HG03064 (cell line): Measurements from ENCODE around the gene GMEB2.
"Not testable (repeated sequence)": the region's sequence is repeated elsewhere in the genome, so short reads cannot be mapped to it uniquely, and the experiment has no call there.

Source experiments
- ATAC-seq: cut with Tn5 transposase; IDR thresholded peaks from one replicate; pipeline ENCODE4 v1.9.1; 2021; ENCODE audit warnings: low read depth; ENCODE audit not compliant: unreplicated experiment

The GMEB2 gene, protein sequence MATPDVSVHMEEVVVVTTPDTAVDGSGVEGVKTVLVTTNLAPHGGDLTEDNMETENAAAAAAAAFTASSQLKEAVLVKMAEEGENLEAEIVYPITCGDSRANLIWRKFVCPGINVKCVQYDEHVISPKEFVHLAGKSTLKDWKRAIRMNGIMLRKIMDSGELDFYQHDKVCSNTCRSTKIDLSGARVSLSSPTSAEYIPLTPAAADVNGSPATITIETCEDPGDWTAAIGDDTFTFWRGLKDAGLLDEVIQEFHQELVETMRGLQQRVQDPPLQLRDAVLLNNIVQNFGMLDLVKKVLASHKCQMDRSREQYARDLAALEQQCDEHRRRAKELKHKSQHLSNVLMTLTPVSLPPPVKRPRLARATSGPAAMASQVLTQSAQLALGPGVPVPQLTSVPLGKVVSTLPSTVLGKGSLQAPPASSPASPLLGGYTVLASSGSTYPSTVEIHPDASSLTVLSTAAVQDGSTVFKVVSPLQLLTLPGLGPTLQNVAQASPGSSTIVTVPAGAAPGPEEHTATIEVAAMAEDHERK

GRCh38 chr20:63626424-63627128 lies at the start of gene GMEB2:
Gene GMEB2, minus strand, starts transcription at chr20:63627101. Its CDS starts 7,704 bp downstream, at chr20:63619397.
- ATAC-seq: peak; percentile 37

- ATAC-seq: no peak
Measured at GRCh38 chr20:63675681-63676368, 48.9 kb upstream of the GMEB2 start.

DNA sequence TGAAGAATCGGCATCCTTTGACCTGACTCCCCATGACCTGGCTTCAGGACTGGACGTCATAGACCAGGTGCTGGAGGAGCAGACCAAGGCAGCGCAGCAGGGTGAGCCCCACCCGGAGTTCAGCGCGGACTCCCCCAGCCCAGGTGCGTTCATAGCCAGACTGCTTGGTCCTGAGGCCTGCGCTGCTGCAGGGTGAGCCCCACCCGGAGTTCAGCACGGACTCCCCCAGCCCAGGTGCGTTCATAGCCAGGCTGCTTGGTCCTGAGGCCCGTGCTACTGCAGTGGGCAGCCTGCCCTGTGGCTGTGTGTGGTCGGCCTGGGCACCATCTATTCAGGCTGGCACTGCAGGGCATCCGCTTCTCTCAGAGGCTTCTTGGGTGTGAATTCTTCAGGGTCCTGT lies 47.0 kb upstream of the GMEB2 start:
- ATAC-seq: no peak

- ATAC-seq: no peak
Measured at GRCh38 chr20:63672666-63673065, 45.8 kb upstream of the GMEB2 start.

GRCh38 chr20:63671695-63672094 lies 44.8 kb upstream of the GMEB2 start:
- not testable (repeated sequence) for ATAC-seq

DNA sequence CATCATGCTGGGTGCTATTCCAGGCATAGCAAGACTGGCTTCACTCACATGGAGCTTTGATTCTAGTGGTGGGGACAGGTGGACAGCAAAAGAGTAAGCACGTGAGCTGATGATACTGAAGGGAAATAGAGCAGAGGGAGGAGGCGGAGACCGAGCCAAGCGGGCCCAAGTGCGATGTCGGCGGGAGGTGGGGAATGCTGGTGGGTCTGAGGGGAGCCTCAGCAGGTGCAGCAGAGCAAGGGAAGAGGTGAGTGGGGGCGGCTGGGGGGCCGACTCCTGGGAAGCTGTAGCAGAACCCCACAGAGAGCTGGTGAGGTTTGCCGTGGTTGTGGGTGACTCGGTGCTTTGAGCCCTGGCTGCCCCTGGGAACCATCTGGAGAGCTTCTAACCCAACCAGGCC lies 41.5 kb upstream of the GMEB2 start:
- ATAC-seq: no peak

- no peak for ATAC-seq
Measured at GRCh38 chr20:63667858-63668257, 41.0 kb upstream of the GMEB2 start.

- ATAC-seq: no peak
Measured at GRCh38 chr20:63665708-63666107, 38.8 kb upstream of the GMEB2 start.

GRCh38 chr20:63664861-63665594 lies 38.1 kb upstream of the GMEB2 start:
- ATAC-seq: no peak

DNA sequence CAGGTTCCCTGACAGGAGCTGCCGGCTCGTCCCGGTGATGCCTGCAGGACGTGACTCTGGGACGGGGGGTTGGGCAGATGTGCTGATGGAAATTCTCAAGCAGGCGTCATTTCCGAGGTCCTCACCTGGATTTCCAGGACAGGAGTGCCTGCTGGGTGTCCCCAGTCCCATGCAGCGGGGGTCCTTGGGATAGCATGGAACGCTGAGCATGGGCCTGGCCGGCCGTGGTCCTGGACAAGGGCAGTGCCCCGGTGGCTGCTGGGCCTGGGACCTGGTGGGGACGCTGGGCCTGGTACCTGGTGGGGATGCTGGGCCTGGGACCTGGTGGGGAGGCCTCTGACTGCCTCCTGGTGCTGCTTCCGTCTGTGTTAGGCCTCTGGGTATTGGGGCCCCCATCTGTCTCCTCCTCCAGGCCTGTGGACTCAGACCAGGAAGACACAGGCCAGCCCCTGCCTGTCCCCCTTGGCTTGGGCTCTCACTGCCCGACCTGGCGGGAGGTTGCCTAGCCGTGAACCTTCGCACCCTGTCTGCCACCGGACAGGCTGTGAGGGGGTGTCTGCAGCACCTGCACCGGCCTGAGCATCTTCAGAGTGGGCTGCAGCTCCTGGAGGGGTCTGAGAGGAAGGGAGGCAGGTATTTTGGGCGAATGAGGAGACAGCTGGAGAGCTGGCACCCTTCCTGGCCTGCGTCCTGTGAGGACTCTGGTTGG lies 37.4 kb upstream of the GMEB2 start:
- no peak for ATAC-seq

- ATAC-seq: no peak
Measured at GRCh38 chr20:63663332-63664066, 36.6 kb upstream of the GMEB2 start.

GRCh38 chr20:63662813-63663189 lies 35.9 kb upstream of the GMEB2 start:
- ATAC-seq: no peak

- no peak for ATAC-seq
Measured at GRCh38 chr20:63661959-63662812, 35.3 kb upstream of the GMEB2 start.

GRCh38 chr20:63661108-63661507 lies 34.2 kb upstream of the GMEB2 start:
- ATAC-seq: no peak

DNA sequence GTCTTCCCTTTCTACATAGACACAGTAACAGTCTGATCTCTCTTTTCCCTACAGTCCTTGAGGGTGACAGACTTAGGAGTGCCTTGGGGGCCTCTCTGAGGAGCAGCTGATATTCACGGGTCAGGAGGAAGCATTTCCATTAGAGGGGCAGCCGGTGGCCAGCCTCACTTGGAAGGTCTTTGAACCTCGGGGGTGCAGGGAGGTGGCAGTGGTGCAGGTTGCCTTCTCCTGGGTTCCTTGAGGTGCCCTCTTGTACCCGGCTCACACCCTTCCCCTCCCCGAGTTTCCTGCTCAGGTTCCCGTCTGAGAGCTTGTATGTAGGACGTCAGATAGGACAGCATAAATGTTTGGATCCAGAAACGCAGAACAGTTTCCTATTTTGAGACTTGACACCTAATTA lies 33.7 kb upstream of the GMEB2 start:
- no peak for ATAC-seq

DNA sequence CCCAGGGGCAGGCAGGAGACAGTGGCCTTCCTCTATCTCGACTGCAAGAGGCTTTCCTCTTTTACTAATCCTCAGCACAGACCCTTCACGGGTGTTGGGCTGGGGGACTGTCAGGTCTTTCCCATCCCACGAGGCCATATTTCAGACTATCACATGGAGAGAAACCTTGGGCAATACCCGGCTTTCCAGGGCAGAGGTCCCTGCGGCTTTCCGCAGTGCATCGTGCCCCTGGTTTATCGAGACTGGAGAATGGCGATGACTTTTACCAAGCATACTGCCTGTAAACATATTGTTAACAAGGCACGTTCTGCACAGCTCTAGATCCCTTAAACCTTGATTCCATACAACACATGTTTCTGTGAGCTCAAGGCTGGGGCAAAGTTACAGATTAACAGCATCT lies 33.3 kb upstream of the GMEB2 start:
- ATAC-seq: not testable (repeated sequence)

DNA sequence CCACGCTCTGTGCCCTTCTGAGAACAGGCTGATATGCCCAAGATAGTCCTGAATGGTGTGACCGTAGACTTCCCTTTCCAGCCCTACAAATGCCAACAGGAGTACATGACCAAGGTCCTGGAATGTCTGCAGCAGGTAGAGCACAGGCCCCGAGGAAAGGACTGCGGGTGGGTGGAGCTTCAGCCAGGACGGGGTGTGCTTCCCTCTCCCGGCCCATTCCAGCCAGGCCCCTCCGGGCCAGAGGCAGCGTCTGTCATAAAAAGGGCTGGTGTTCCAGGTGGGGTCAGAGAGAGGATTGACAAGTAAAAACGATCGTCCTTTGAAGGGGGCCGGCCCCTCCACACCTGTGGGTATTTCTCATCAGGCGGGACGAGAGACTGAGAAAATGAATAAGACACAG lies 32.5 kb upstream of the GMEB2 start:
- ATAC-seq: no peak

- ATAC-seq: peak; percentile 27
Measured at GRCh38 chr20:63658749-63659187, 31.9 kb upstream of the GMEB2 start.
